Activated CD8-positive, alpha-beta memory T cell treated with anti-CD3 and anti-CD28 coated beads, Interleukin-2, amount 50 U/mL, for 24 hours (primary cell): ENCODE results near the gene CDH24.

Source experiments
- DNase-seq: peaks from one replicate; pipeline ENCODE4 v3.0.0-alpha.2; 2020; ENCODE audit errors: extremely low read depth

The CDH24 gene

GRCh38 chr14:23056956-23057756 lies at the start of gene CDH24:
Gene CDH24, minus strand, starts transcription at chr14:23057520. Its CDS starts 1,787 bp downstream, at chr14:23055733.
- DNase-seq = no peak

- no peak for DNase-seq
These were observed 49.4 kb upstream of the CDH24 start for GRCh38 chr14:23106747-23107045.

GRCh38 chr14:23105348-23105824 lies 48.1 kb upstream of the CDH24 start:
- no peak for DNase-seq

GRCh38 chr14:23104591-23105347 lies 47.4 kb upstream of the CDH24 start, which contains the start of gene CIROP:
Gene CIROP, minus strand, starts transcription at chr14:23104989. Its CDS starts 69 bp downstream, at chr14:23104920.
- no peak for DNase-seq

- no peak for DNase-seq
These were observed 46.8 kb upstream of the CDH24 start for GRCh38 chr14:23104070-23104590.

GRCh38 chr14:23103581-23103980 lies 46.3 kb upstream of the CDH24 start:
- DNase-seq = no peak

- DNase-seq = no peak
These were observed 45.5 kb upstream of the CDH24 start for GRCh38 chr14:23102801-23103200.

GRCh38 chr14:23101986-23102625 lies 44.8 kb upstream of the CDH24 start:
- no peak for DNase-seq

GRCh38 chr14:23101213-23101970 lies 44.1 kb upstream of the CDH24 start:
- no peak for DNase-seq

- no peak for DNase-seq
These were observed 42.0 kb upstream of the CDH24 start for GRCh38 chr14:23099212-23099861.

- DNase-seq = no peak
These were observed 40.5 kb upstream of the CDH24 start for GRCh38 chr14:23097786-23098185.

GRCh38 chr14:23095196-23096108 lies 38.1 kb upstream of the CDH24 start, which contains the start of gene C14orf119:
Gene C14orf119, plus strand, starts transcription at chr14:23095505. Its CDS starts 2,154 bp downstream, at chr14:23097659.
- peak; percentile 99 for DNase-seq

GRCh38 chr14:23094666-23095195 lies 37.4 kb upstream of the CDH24 start, which contains the start of gene ACIN1:
Gene ACIN1, minus strand, starts transcription at chr14:23095136. Its CDS starts 24 bp downstream, at chr14:23095112.
- peak; percentile 60 for DNase-seq

- DNase-seq = no peak
These were observed 36.8 kb upstream of the CDH24 start for GRCh38 chr14:23093991-23094665.

GRCh38 chr14:23093526-23093925 lies 36.2 kb upstream of the CDH24 start:
- DNase-seq = no peak

- no peak for DNase-seq
These were observed 35.8 kb upstream of the CDH24 start for GRCh38 chr14:23093104-23093503.

- no peak for DNase-seq
These were observed 34.2 kb upstream of the CDH24 start for GRCh38 chr14:23091294-23092225.

GRCh38 chr14:23090254-23090636 lies 32.9 kb upstream of the CDH24 start:
- no peak for DNase-seq
